OCI-LY3 (cell line): ENCODE data around the gene RBM25.
"Not testable (repeated sequence)": the region's sequence is repeated elsewhere in the genome, so short reads cannot be mapped to it uniquely, and the experiment has no call there.

Experiments
- CTCF ChIP-seq: fragments of 200-600, 300-600 bp; sonication (generic); IDR thresholded peaks from 2 replicates; pipeline ENCODE4 v1.5.1; 2014; ENCODE audit warnings: antibody characterized with exemption, low read length, low read depth
- EZH2phosphoT487 ChIP-seq: fragments of 200-600 bp; shearing (Covaris generic); IDR thresholded peaks from 2 replicates; pipeline ENCODE4 v1.6.1; 2018; ENCODE audit warnings: antibody characterized with exemption, mixed run types, low read depth

GRCh38 chr14:73169855-73170254 lies 111.5 kb downstream of the RBM25 start:
- TF ChIP-seq CTCF, EZH2phosphoT487: not testable (repeated sequence)
